Colonic mucosa (tissue), 4 donors: ENCODE results near the gene RNLS. TPM values are rescaled to one million over a fixed set of nuclear protein-coding genes. Genes with fewer than 3 reads are reported as not detected.

Experiments used
- DNase-seq: peaks from one replicate; pipeline ENCODE4 v3.0.0-alpha.2; 2020
- H3K27ac ChIP-seq: fragments of 200-600 bp; one replicate; pipeline ENCODE4 v1.8.0; 2021
- H3K27me3 ChIP-seq: fragments of 200-600 bp; one replicate; pipeline ENCODE4 v1.8.0; 2021
- H3K36me3 ChIP-seq: fragments of 200-600 bp; one replicate; pipeline ENCODE4 v1.8.0; 2021
- H3K4me1 ChIP-seq: fragments of 200-600 bp; one replicate; pipeline ENCODE4 v1.8.0; 2021; ENCODE audit warnings: mild to moderate bottlenecking
- H3K4me3 ChIP-seq: fragments of 200-600 bp; one replicate; pipeline ENCODE4 v1.8.0; 2021
- H3K9ac ChIP-seq, 2 donors: one replicate each; pipeline ENCODE4 v1.7.0; 2013; ENCODE audit warnings: control low read depth in 2 of 2, low read depth in 2 of 2, low read length in 2 of 2
- H3K9me3 ChIP-seq: fragments of 200-600 bp; one replicate; pipeline ENCODE4 v1.8.0; 2021
- intact Hi-C: fragments of 100-400 bp; cut with DNase I; formaldehyde crosslinking; loops from one replicate; pipeline ENCODE4 v1.14.1; 2022
- total RNA-seq, 2 donors: library from RNA; stranded (reverse); fragmentation: NEBNext Ultra II Directional in 1 of 2; extraction: Animal tissue kit (Norgen Biotek cat#: 25700) in 1 of 2; gene quantifications; one replicate each; pipeline ENCODE4 v1.2.1, GENCODE V29; 2021
- TF ChIP-seq, protein P1 (sequence below): fragments of 200-600 bp; IDR thresholded peaks from one replicate; pipeline ENCODE4 v1.8.0; 2022; ENCODE audit warnings: antibody characterized with exemption, mild to moderate bottlenecking
- donor health status: healthy.
- donor health status: DM: no; HTN: no; CAD: no.
- donor health status: DM: no; HTN: no; CAD: no.

RNLS gene
- total RNA-seq, 2 donors from 2014 or later: 13.0 to 19.1 TPM

DNA sequence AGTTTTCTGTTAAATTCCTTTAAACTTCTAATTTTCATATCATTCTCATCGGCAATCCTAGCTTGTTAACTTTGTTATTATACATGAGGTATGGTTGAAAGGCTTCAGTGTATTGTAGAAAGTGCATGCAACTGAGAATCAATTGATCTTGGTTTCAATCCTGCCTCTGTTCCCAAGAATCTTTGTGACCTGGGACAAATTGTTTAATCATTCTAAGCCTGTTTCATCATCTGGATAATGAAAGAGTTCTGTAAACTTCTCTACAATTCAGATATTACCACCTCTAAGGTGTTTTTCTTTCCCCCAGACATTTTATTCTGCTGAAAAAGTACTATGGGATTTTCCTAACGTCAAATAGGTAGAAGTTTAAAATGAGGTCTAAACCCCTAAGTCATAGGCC, 179.0 kb downstream of the RNLS start:
- TF ChIP-seq, protein P1, sequence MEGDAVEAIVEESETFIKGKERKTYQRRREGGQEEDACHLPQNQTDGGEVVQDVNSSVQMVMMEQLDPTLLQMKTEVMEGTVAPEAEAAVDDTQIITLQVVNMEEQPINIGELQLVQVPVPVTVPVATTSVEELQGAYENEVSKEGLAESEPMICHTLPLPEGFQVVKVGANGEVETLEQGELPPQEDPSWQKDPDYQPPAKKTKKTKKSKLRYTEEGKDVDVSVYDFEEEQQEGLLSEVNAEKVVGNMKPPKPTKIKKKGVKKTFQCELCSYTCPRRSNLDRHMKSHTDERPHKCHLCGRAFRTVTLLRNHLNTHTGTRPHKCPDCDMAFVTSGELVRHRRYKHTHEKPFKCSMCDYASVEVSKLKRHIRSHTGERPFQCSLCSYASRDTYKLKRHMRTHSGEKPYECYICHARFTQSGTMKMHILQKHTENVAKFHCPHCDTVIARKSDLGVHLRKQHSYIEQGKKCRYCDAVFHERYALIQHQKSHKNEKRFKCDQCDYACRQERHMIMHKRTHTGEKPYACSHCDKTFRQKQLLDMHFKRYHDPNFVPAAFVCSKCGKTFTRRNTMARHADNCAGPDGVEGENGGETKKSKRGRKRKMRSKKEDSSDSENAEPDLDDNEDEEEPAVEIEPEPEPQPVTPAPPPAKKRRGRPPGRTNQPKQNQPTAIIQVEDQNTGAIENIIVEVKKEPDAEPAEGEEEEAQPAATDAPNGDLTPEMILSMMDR: no peak
- Histone ChIP-seq H3K4me3 (no peak overlapping the region), H3K27me3 (no peaks in the 10 kb centered on the region), H3K27ac (no peak overlapping the region), H3K4me1 (no peaks in the 10 kb centered on the region), H3K9ac (no peak overlapping the region), H3K9me3 (no peaks in the 10 kb centered on the region), H3K36me3 (no peaks in the 10 kb centered on the region)
- intact Hi-C loops: loop anchor here (5.0 kb wide), 1 partner anchor 148 kb away; no protein-coding TSS in a partner anchor
- no peak for DNase-seq

DNA sequence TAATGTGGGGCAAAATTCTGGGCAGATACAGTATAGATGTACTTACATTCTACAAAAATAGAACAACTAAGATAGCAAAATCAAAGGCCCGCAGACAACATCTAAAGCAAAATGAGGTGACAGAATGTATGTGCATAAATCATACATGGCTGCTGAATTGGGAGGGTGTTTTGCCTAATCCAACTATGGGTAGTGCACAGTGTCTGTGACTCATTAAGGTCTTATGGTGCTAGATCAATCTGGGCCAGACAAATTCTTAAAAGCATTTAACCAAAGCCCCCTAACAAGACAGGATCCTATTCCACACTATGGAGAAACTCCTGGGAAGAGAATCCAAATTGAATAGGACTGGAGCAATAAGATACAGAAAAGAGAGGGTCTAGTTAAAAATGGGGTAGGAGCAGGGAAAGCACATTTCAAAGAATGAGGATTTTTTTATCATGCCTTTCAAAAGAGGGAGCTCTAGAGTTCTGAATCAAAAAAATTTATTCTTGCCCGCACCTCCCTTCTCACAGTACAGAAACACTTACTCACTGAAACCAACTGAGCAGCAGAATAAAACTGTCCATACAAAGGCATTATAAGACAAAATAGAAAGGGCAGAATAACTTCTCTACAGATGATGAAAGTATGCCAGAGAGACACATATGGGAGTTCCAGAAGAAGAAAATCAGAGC, 181.3 kb downstream of the RNLS start:
- H3K9me3 ChIP-seq: no peaks in the 10 kb centered on the region
- intact Hi-C loops: loop anchor here (5.0 kb wide), 1 partner anchor 150 kb away; no protein-coding TSS in a partner anchor
- no peak for DNase-seq
- H3K27ac ChIP-seq: no peak overlapping the region
- TF ChIP-seq, protein P1: no peak
- no peak overlapping the region for H3K9ac ChIP-seq
- H3K4me3 ChIP-seq: no peak overlapping the region
- H3K36me3 ChIP-seq: no peaks in the 10 kb centered on the region
- H3K27me3 ChIP-seq: no peaks in the 10 kb centered on the region
- no peaks in the 10 kb centered on the region for H3K4me1 ChIP-seq

DNA sequence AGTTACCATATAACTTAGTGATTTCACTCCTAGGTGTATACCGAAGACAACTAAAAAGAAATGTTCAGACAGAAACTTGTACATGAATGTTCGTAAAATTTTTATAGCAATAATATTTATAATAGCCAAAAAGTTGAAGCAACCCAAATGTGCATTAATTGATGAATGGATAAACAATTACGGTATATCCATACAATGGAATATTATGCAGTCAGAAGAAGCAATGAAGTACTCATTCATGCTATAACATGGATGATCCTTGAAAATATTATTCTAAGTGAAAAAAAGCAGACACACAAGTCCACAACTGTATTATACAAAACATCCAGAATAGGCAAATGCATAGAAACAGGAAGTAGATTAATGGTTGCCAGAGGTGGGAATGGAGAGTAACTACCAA, 183.9 kb downstream of the RNLS start:
- TF ChIP-seq, protein P1: no peak
- no peaks in the 10 kb centered on the region for H3K36me3 ChIP-seq

DNA sequence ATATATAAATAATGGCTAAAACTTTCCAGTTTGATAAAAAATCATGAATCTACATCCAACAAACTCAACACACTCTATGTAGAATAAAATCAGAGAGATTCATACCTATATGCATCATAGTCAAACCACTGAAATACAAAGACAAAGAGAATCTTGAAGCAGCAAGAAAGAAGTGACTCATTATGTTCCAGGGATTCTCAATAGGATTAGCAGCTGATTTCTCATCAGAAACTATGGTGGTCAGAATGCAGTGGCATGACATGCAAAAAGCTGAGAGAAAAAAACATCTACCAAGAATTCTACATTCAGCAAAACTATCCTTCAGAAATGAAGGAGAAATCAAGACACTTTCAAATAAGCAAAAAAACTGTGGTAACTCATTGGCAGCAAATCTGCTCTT, 187.4 kb downstream of the RNLS start:
- H3K9ac ChIP-seq: no peak overlapping the region
- no peak overlapping the region for H3K27ac ChIP-seq
- no peaks in the 10 kb centered on the region for H3K4me1 ChIP-seq
- intact Hi-C loops: no loop called here
- no peak for DNase-seq
- no peaks in the 10 kb centered on the region for H3K27me3 ChIP-seq
- no peaks in the 10 kb centered on the region for H3K36me3 ChIP-seq
- no peaks in the 10 kb centered on the region for H3K9me3 ChIP-seq
- TF ChIP-seq, protein P1: no peak
- no peak overlapping the region for H3K4me3 ChIP-seq

More for the DNA sequence above, 183.9 kb downstream of the RNLS start:
- no peaks in the 10 kb centered on the region for H3K4me1 ChIP-seq
- no peak overlapping the region for H3K27ac ChIP-seq
- H3K9ac ChIP-seq: no peak overlapping the region
- no peak for DNase-seq
- H3K27me3 ChIP-seq: no peaks in the 10 kb centered on the region
- no peaks in the 10 kb centered on the region for H3K9me3 ChIP-seq
- H3K4me3 ChIP-seq: no peak overlapping the region
- intact Hi-C loops: no loop called here

DNA sequence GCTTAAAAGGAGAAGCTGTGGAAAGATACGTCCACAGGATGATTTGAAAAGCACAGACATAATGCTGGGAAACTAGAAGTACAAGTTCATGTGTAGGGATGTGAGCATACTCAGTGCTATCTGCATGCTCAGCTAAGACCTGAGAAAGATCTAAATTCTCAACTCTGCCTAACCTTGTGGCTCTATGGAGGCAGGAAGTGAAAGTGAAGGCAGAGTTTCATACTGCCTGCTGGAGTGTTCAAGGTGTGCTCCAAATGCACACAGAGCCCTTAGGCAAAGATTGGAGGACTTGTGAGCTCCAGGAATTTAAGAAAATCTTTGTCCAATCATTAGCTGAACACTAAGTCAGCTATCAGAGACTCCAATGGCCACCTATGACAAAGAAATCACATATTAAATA, 190.9 kb downstream of the RNLS start:
- no peaks in the 10 kb centered on the region for H3K36me3 ChIP-seq
- DNase-seq: no peak
- no peak overlapping the region for H3K4me3 ChIP-seq
- no peaks in the 10 kb centered on the region for H3K4me1 ChIP-seq
- H3K27ac ChIP-seq: no peak overlapping the region
- intact Hi-C loops: no loop called here
- no peaks in the 10 kb centered on the region for H3K9me3 ChIP-seq
- H3K9ac ChIP-seq: no peak overlapping the region
- no peaks in the 10 kb centered on the region for H3K27me3 ChIP-seq
- TF ChIP-seq, protein P1: no peak
